ENCODE measurements around the gene PTPRM.

Gene PTPRM

GRCh38 chr18:7626922-7627440 lies 59.9 kb downstream of the PTPRM start:
- no peak for DNase-seq (ENCODE audit: low spot score)

GRCh38 chr18:7629416-7629815 lies 62.3 kb downstream of the PTPRM start:
- no peak for DNase-seq (ENCODE audit: low spot score)

GRCh38 chr18:7630731-7631442 lies 63.8 kb downstream of the PTPRM start:
- no peak for DNase-seq (ENCODE audit: low spot score)

GRCh38 chr18:7632152-7633098 lies 65.3 kb downstream of the PTPRM start:
- DNase-seq (ENCODE audit: low spot score) = no peak

- no peak for DNase-seq (ENCODE audit: low spot score)
These were observed 66.1 kb downstream of the PTPRM start for GRCh38 chr18:7633171-7633570.

- no peak for DNase-seq (ENCODE audit: low spot score)
These were observed 68.8 kb downstream of the PTPRM start for GRCh38 chr18:7635948-7636347.

- DNase-seq (ENCODE audit: low spot score) = no peak
These were observed 70.2 kb downstream of the PTPRM start for GRCh38 chr18:7637269-7637668.

GRCh38 chr18:7638321-7638720 lies 71.2 kb downstream of the PTPRM start:
- DNase-seq (ENCODE audit: low spot score) = no peak

- DNase-seq (ENCODE audit: low spot score) = no peak
These were observed 74.7 kb downstream of the PTPRM start for GRCh38 chr18:7641813-7642212.

- DNase-seq (ENCODE audit: low spot score) = no peak
These were observed 75.3 kb downstream of the PTPRM start for GRCh38 chr18:7642331-7642890.

- DNase-seq (ENCODE audit: low spot score) = no peak
These were observed 78.6 kb downstream of the PTPRM start for GRCh38 chr18:7645756-7646155.

- DNase-seq (ENCODE audit: low spot score) = no peak
These were observed 79.2 kb downstream of the PTPRM start for GRCh38 chr18:7646174-7646886.

GRCh38 chr18:7647500-7647899 lies 80.4 kb downstream of the PTPRM start:
- DNase-seq (ENCODE audit: low spot score) = no peak

- DNase-seq (ENCODE audit: low spot score) = no peak
These were observed 89.9 kb downstream of the PTPRM start for GRCh38 chr18:7657050-7657449.

GRCh38 chr18:7657937-7658336 lies 90.8 kb downstream of the PTPRM start:
- no peak for DNase-seq (ENCODE audit: low spot score)

- DNase-seq (ENCODE audit: low spot score) = no peak
These were observed 91.6 kb downstream of the PTPRM start for GRCh38 chr18:7658701-7659100.

GRCh38 chr18:7661207-7661606 lies 94.1 kb downstream of the PTPRM start:
- no peak for DNase-seq (ENCODE audit: low spot score)

- DNase-seq (ENCODE audit: low spot score) = no peak
These were observed 95.8 kb downstream of the PTPRM start for GRCh38 chr18:7662866-7663265.

- DNase-seq (ENCODE audit: low spot score) = no peak
These were observed 96.5 kb downstream of the PTPRM start for GRCh38 chr18:7663366-7664312.

- DNase-seq (ENCODE audit: low spot score) = no peak
These were observed 99.2 kb downstream of the PTPRM start for GRCh38 chr18:7666195-7666776.

Measured in CD4-positive, alpha-beta T cell treated with Interleukin-6 at 100 ng/mL for 8 hours (primary cell).